SK-N-SH (cell line): ENCODE data around the gene DNAJC13.

Source experiments
- EP300 ChIP-seq, 2 experiments: IDR thresholded peaks; 2 replicates each; pipeline versions ENCODE4 v1.4.0 to v1.6.1; 2012; ENCODE audit warnings: borderline replicate concordance in 1 of 2, low read depth in 1 of 2, low read length in 1 of 2
- FOXM1 ChIP-seq: IDR thresholded peaks from 2 replicates; pipeline ENCODE4 v1.4.0; 2012; ENCODE audit warnings: low read depth, mild to moderate bottlenecking
- GATA2 ChIP-seq: sonication (generic); formaldehyde crosslinking; IDR thresholded peaks from 2 replicates; pipeline ENCODE4 v1.5.0; 2020; ENCODE audit warnings: mild to moderate bottlenecking, missing genetic modification reagents
- MAX ChIP-seq: IDR thresholded peaks from 2 replicates; pipeline ENCODE4 v1.4.0; 2012; ENCODE audit warnings: low read depth
- PBX3 ChIP-seq: IDR thresholded peaks from 2 replicates; pipeline ENCODE4; 2012
- POLR2AphosphoS5 ChIP-seq: IDR thresholded peaks from 2 replicates; pipeline ENCODE4 v1.6.1; 2012; ENCODE audit warnings: low read depth, low read length
- RAD21 ChIP-seq: IDR thresholded peaks from 2 replicates; pipeline ENCODE4 v1.6.1; 2012; ENCODE audit warnings: mild to moderate bottlenecking, low read length
- RCOR1 ChIP-seq: fragments of 150-350 bp; IDR thresholded peaks from 2 replicates; pipeline ENCODE4 v1.6.1; 2017; ENCODE audit warnings: antibody characterized with exemption, low read length
- SIN3A ChIP-seq: IDR thresholded peaks from 2 replicates; pipeline ENCODE4 v1.6.1; 2012; ENCODE audit warnings: low read depth, mild to moderate bottlenecking, low read length, moderate library complexity, borderline replicate concordance
- SMC3 ChIP-seq: IDR thresholded peaks from 2 replicates; pipeline ENCODE4 v1.6.1; 2012; ENCODE audit warnings: low read depth, low read length, improper control_type of control experiment
- TF ChIP-seq, protein P1 (sequence below): fragments of 200-600 bp; sonication (generic); IDR thresholded peaks from 2 replicates; pipeline ENCODE4 v1.6.1; 2017; ENCODE audit warnings: antibody characterized with exemption, mild to moderate bottlenecking, moderate library complexity
- TF ChIP-seq, protein P2 (sequence below): IDR thresholded peaks from 2 replicates; pipeline ENCODE4 v1.4.0; 2012; ENCODE audit warnings: low read depth, borderline replicate concordance

- TF ChIP-seq, protein P1, sequence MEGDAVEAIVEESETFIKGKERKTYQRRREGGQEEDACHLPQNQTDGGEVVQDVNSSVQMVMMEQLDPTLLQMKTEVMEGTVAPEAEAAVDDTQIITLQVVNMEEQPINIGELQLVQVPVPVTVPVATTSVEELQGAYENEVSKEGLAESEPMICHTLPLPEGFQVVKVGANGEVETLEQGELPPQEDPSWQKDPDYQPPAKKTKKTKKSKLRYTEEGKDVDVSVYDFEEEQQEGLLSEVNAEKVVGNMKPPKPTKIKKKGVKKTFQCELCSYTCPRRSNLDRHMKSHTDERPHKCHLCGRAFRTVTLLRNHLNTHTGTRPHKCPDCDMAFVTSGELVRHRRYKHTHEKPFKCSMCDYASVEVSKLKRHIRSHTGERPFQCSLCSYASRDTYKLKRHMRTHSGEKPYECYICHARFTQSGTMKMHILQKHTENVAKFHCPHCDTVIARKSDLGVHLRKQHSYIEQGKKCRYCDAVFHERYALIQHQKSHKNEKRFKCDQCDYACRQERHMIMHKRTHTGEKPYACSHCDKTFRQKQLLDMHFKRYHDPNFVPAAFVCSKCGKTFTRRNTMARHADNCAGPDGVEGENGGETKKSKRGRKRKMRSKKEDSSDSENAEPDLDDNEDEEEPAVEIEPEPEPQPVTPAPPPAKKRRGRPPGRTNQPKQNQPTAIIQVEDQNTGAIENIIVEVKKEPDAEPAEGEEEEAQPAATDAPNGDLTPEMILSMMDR = no peak
- no peak for TF ChIP-seq GATA2 (CRISPR knock-in tag)
- no peak for TF ChIP-seq RAD21
- TF ChIP-seq RCOR1 = no peak
- TF ChIP-seq PBX3 = no peak
- TF ChIP-seq, protein P2, sequence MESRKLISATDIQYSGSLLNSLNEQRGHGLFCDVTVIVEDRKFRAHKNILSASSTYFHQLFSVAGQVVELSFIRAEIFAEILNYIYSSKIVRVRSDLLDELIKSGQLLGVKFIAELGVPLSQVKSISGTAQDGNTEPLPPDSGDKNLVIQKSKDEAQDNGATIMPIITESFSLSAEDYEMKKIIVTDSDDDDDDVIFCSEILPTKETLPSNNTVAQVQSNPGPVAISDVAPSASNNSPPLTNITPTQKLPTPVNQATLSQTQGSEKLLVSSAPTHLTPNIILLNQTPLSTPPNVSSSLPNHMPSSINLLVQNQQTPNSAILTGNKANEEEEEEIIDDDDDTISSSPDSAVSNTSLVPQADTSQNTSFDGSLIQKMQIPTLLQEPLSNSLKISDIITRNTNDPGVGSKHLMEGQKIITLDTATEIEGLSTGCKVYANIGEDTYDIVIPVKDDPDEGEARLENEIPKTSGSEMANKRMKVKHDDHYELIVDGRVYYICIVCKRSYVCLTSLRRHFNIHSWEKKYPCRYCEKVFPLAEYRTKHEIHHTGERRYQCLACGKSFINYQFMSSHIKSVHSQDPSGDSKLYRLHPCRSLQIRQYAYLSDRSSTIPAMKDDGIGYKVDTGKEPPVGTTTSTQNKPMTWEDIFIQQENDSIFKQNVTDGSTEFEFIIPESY = no peak
- TF ChIP-seq MAX = no peak
- no peak for TF ChIP-seq EP300 (IDR thresholded peaks at IDR 0.05; ENCODE audit: borderline replicate concordance in 1 of 2, low read depth in 1 of 2, low read length in 1 of 2)
- no peak for TF ChIP-seq SIN3A
- TF ChIP-seq SMC3 = no peak
- TF ChIP-seq FOXM1 = no peak
- no peak for TF ChIP-seq POLR2AphosphoS5
Observed at GRCh38 chr3:132587401-132587800, 170.1 kb downstream of the DNAJC13 start.
